GM21723 (cell line): Measurements from ENCODE around the gene PLA2G3.
"Not testable (repeated sequence)": the region's sequence is repeated elsewhere in the genome, so short reads cannot be mapped to it uniquely, and the experiment has no call there.

Experiments used
- ATAC-seq: cut with Tn5 transposase; IDR thresholded peaks from one replicate; pipeline ENCODE4 v1.9.1; 2021; ENCODE audit warnings: mild to moderate bottlenecking, moderate library complexity; ENCODE audit not compliant: unreplicated experiment

PLA2G3 gene

DNA sequence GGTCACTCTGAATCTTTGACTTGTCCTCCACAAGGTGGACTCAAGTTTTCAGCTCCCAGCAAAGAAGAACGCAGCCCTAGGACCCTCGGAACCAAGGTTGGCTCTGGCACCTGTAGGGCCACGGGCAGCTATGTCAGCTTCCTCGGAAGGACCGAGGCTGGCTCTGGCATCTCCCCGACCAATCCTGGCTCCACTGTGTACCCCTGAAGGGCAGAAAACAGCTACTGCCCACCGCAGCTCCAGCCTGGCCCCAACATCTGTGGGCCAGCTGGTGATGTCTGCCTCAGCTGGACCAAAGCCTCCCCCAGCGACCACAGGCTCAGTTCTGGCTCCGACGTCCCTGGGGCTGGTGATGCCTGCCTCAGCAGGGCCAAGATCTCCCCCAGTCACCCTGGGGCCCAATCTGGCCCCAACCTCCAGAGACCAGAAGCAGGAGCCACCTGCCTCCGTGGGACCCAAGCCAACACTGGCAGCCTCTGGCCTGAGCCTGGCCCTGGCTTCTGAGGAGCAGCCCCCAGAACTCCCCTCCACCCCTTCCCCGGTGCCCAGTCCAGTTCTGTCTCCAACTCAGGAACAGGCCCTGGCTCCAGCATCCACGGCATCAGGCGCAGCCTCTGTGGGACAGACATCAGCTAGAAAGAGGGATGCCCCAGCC, 15.4 kb downstream of the PLA2G3 start:
- ATAC-seq, result no peak

DNA sequence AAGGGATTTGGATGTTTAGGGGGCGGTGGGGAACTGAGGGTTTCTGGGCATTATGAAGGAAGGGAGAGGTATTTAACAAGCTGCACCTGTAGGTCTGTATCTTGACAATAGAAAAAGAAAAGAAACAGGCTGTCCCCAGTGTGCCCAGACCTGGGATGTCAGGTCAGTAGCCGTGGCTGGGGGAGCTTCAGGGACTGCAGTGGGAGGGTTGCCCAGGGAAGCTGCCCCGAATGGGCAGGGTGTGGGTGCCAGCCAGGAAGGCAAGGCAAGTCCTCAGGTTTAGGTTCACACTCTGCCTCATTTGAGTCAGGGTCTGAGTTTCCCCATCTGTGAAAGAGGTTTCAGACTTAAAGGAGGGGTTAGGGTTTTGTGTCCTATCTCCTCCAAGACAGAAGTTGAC, 16.0 kb downstream of the PLA2G3 start:
- ATAC-seq, result no peak

DNA sequence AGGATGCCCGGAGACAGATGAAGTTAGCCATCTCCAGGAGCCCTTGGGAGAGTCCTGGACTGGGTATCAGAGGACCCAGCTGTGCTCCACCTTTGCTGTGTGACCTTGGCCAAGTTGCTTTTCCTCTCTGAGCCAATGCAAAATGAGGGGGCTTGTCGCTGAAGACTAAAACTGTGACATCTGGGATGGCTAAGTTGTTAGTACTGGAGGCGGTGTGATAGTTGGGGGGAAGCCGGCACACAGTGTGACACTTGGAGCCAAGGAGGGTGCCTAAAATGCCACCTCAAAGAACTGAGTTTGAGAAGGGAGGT, 17.1 kb downstream of the PLA2G3 start:
- no peak for ATAC-seq

GRCh38 chr22:31122532-31123291, 17.6 kb downstream of the PLA2G3 start, which contains the start of gene INPP5J:
TSS of gene INPP5J (plus strand) at chr22:31122966. CDS start at chr22:31123015, 49 bp downstream.
- no peak for ATAC-seq

DNA sequence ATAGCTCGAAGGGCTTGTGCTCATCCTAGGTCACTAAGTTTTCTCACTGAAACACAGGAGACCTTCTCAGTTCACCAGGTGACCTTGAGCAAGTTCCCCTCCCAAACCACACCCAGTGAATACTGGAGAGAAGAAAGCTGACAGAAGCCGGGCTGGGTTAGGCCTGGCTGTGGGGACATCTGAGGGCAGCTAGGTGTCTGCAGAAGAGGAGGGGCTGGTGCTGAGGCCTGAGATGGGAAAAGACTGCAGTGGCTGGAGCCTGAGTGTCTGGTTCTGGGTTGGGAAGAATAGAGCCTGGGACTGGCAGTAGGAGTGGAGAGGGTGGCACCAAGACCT, 18.1 kb downstream of the PLA2G3 start:
- no peak for ATAC-seq

GRCh38 chr22:31121403-31121802, 18.9 kb downstream of the PLA2G3 start:
- ATAC-seq, result no peak

- ATAC-seq, result no peak
Measured at GRCh38 chr22:31120642-31121041, 19.7 kb downstream of the PLA2G3 start.

GRCh38 chr22:31120230-31120629, 20.1 kb downstream of the PLA2G3 start:
- no peak for ATAC-seq

DNA sequence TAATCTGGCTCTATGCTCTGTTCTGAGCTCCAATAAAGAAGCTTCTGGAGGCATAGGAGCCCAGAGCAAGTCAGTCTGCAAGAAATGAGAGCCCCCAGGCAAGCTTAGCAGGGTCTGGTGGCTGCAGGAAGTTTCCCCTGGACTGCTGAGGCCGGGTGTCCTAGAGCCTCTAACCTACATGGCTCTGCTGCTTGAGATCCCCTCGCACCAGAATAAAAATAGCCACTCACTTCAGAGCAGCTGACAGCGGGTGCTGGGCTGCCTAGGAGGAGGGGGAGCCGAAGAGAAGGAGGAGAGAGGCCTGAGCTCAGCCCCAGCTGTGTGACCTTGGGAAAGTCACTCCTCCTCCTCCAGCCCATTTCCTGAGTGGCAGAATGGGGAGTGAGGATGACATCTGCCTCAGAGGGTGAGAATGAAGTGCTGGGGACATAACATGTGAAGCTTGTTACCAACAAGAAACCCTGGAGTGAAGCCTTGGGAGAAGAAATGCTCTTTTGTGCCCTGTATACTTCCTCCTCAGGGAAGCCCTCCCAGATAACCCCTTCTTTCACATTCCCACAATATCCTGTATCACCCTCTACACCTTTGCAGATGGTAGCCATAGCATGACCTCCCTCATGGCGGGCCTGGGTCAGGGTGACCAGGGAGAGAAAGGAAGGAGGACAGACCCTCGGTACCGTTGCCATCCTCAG, 21.1 kb downstream of the PLA2G3 start:
- no peak for ATAC-seq

DNA sequence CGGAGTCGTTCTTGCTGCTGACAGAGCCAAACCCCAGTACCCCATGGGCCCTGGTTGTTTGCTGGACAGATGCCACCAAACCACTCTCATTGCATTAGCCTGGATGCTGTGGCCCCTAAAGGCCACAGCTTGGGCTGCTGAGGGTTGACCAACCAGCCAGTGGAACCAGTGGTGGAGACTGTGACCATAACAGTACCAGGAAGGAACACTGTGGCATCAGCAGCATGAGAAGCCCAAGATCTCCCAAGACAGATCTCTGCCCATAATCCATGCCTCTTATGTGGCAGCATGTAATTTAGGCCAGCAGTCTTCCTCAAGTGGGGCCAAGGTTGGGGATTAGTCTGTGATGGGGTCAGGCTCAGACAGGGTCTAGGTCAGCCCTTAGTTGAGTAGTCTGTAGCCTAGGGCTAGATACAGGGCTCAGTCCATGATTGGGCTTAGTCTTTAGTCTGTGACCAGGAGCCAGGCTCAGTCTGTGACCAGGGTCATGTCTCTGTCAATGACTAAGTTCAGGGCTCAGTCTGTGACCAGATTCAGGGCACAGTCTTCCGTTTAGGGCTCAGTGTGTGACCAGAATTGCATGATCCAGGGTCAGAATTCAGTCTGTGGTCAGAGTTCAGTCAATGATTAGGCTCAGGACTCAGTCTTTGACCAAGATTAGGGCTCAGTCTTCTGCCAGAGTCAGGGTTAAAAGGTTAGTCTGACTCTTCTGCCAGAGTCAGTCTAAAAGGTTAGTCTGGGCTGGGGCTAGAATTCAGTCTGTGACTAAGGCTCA, 22.1 kb downstream of the PLA2G3 start:
- no peak for ATAC-seq

- not testable (repeated sequence) for ATAC-seq
Measured at GRCh38 chr22:31112547-31113091, 27.7 kb downstream of the PLA2G3 start.

- peak; percentile 27 for ATAC-seq
Measured at GRCh38 chr22:31107894-31108218, 32.5 kb downstream of the PLA2G3 start.

GRCh38 chr22:31107178-31107893, 33.0 kb downstream of the PLA2G3 start, which contains the start of gene SELENOM:
TSS of gene SELENOM (minus strand) at chr22:31107568. CDS start at chr22:31107505, 63 bp downstream.
- peak; percentile 82 for ATAC-seq

GRCh38 chr22:31106731-31107177, 33.6 kb downstream of the PLA2G3 start:
- no peak for ATAC-seq

- ATAC-seq, result no peak
Measured at GRCh38 chr22:31106001-31106571, 34.2 kb downstream of the PLA2G3 start.

- ATAC-seq, result no peak
Measured at GRCh38 chr22:31105282-31105929, 34.9 kb downstream of the PLA2G3 start.

DNA sequence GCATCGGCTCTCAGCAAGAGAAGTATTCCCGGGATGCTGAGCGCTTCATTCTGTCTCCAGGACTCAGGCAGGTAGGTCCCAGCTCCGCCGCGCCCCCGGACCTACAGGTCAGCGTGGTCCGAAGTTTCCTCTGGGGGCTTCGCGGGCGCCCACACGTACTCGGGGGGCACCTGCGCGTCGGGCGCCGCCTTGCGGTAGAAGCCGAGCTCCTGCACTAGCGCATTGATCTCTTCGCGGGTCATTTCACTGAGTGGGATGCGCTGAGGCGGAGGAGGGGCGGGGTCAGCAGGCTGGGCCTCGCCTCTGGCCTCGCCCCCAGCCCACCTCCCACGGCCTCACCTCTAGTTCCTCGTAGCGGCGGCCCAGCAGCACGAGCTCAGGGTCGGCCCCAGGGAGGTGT, 35.4 kb downstream of the PLA2G3 start:
- no peak for ATAC-seq

- no peak for ATAC-seq
Measured at GRCh38 chr22:31103899-31104694, 36.2 kb downstream of the PLA2G3 start.

- no peak for ATAC-seq
Measured at GRCh38 chr22:31103111-31103510, 37.2 kb downstream of the PLA2G3 start.
